Ishikawa (cell line): ENCODE measurements around the gene MCU.

Experiments
- CEBPB ChIP-seq: IDR thresholded peaks from 2 replicates; pipeline ENCODE4 v1.6.1; 2012
- CREB1 ChIP-seq: IDR thresholded peaks from 2 replicates; pipeline ENCODE4 v1.6.1; 2012; ENCODE audit warnings: low read depth
- EGR1 ChIP-seq: IDR thresholded peaks from 2 replicates; pipeline ENCODE4 v1.6.1; 2012
- EP300 ChIP-seq: IDR thresholded peaks from 2 replicates; pipeline ENCODE4 v1.6.1; 2012; ENCODE audit warnings: borderline replicate concordance
- FOXM1 ChIP-seq: IDR thresholded peaks from 2 replicates; pipeline ENCODE4 v1.6.1; 2012; ENCODE audit warnings: low read depth, borderline replicate concordance
- MAX ChIP-seq: IDR thresholded peaks from 2 replicates; pipeline ENCODE4 v1.6.1; 2012
- NFIC ChIP-seq: IDR thresholded peaks from 2 replicates; pipeline ENCODE4 v1.6.1; 2012
- RAD21 ChIP-seq: IDR thresholded peaks from 2 replicates; pipeline ENCODE4 v1.6.1; 2012; ENCODE audit warnings: low read depth
- TAF1 ChIP-seq: IDR thresholded peaks from 2 replicates; pipeline ENCODE4 v1.6.1; 2012; ENCODE audit warnings: low read depth, mild to moderate bottlenecking
- TCF12 ChIP-seq: IDR thresholded peaks from 2 replicates; pipeline ENCODE4 v1.6.1; 2012; ENCODE audit warnings: low read depth
- TEAD4 ChIP-seq: IDR thresholded peaks from 2 replicates; pipeline ENCODE4 v1.6.1; 2012
- USF1 ChIP-seq: IDR thresholded peaks from 2 replicates; pipeline ENCODE4 v1.6.1; 2012
- YY1 ChIP-seq: IDR thresholded peaks from 2 replicates; pipeline ENCODE4 v1.6.1; 2012; ENCODE audit warnings: low read depth
- ZBTB7A ChIP-seq: IDR thresholded peaks from 2 replicates; pipeline ENCODE4 v1.6.1; 2012; ENCODE audit warnings: low read depth
- TF ChIP-seq, protein P1 (sequence below): IDR thresholded peaks from 2 replicates; pipeline ENCODE4 v1.6.1; 2012; ENCODE audit warnings: low read depth, mild to moderate bottlenecking

MCU gene

GRCh38 chr10:72727130-72727529, 35.2 kb downstream of the MCU start:
- no peak for TF ChIP-seq EGR1
- no peak for TF ChIP-seq ZBTB7A
- no peak for TF ChIP-seq NFIC
- TF ChIP-seq RAD21 = no peak
- TF ChIP-seq MAX = no peak
- no peak for TF ChIP-seq USF1
- no peak for TF ChIP-seq TEAD4

DNA sequence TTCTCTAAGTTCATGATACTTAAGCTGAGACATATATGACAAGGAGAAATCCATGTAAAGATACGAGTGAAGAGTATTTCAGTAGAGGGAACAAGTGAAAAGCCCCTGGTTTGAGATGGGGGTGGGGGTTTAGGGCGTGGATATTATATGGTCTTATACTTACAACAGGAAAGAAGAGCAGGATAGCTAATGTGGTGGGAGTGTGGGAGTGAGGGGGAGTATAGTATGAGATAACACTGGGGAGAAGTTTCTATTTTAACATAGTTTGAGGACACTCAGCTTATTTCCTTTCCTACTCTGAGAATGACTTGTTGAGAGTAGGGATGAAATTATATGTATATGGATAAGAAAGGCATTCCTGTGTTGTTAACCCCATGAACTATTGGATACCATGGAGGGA, 36.5 kb downstream of the MCU start:
- no peak for TF ChIP-seq NFIC
- TF ChIP-seq TAF1 = no peak
- no peak for TF ChIP-seq EGR1
- no peak for TF ChIP-seq TCF12
- no peak for TF ChIP-seq FOXM1
- no peak for TF ChIP-seq CEBPB
- TF ChIP-seq MAX = no peak
- TF ChIP-seq YY1 = no peak
- no peak for TF ChIP-seq ZBTB7A
- TF ChIP-seq RAD21 = no peak
- TF ChIP-seq TEAD4 = no peak
- no peak for TF ChIP-seq USF1

- no peak for TF ChIP-seq TCF12
Observed at GRCh38 chr10:72729528-72729927, 37.6 kb downstream of the MCU start.

GRCh38 chr10:72730479-72730878, 38.5 kb downstream of the MCU start:
- no peak for TF ChIP-seq FOXM1

DNA sequence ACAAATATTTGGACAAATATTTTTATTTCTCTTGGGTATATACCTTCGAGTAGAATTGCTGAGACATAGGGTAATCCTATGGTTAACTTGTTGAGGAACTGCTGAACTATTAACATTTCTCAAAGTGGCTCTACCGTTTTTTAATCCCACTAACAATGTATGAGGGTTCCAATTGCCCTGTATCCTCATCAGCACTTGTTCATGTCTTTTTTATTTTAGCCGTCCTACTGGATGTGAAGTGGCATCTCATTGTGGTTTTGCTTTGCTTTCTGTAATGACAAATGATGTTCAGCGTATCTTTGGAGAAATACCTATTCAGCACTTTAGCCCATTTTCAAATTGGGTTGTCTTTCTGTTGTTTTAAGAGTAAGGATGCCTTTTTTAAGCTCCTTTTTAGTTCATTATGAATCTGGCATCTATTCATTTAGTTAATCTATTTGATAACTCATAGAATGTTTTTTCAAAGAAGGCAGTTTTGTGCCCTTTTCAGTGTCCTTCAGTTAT, 40.0 kb downstream of the MCU start:
- TF ChIP-seq CREB1 = no peak
- no peak for TF ChIP-seq FOXM1

DNA sequence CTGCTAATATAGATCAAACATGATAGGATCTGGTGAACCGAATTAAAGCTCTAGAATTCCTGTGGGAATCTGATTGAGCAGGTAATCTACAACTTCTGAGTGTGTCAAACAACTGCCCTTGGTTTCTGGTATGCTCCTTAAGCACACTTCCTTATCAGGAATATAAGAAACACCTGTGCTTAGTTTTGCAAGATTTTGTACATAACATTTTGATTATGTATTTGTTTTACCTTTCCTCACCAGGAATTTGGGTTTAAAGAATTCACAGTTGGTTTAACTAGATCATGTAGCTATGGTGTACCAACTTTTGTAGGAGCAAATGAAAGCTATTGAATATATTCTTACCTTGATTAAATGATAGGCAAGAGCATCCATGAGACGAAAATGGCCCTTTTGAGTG, 40.6 kb downstream of the MCU start:
- TF ChIP-seq TEAD4 (no peak), EP300 (no peak), USF1 (no peak), ZBTB7A (no peak), MAX (no peak), TCF12 (no peak)

- TF ChIP-seq MAX (no peak), EP300 (no peak), CEBPB (no peak), YY1 (no peak), USF1 (no peak), ZBTB7A (no peak)
Observed at GRCh38 chr10:72733989-72734388, 42.0 kb downstream of the MCU start.

- TF ChIP-seq, protein P1, sequence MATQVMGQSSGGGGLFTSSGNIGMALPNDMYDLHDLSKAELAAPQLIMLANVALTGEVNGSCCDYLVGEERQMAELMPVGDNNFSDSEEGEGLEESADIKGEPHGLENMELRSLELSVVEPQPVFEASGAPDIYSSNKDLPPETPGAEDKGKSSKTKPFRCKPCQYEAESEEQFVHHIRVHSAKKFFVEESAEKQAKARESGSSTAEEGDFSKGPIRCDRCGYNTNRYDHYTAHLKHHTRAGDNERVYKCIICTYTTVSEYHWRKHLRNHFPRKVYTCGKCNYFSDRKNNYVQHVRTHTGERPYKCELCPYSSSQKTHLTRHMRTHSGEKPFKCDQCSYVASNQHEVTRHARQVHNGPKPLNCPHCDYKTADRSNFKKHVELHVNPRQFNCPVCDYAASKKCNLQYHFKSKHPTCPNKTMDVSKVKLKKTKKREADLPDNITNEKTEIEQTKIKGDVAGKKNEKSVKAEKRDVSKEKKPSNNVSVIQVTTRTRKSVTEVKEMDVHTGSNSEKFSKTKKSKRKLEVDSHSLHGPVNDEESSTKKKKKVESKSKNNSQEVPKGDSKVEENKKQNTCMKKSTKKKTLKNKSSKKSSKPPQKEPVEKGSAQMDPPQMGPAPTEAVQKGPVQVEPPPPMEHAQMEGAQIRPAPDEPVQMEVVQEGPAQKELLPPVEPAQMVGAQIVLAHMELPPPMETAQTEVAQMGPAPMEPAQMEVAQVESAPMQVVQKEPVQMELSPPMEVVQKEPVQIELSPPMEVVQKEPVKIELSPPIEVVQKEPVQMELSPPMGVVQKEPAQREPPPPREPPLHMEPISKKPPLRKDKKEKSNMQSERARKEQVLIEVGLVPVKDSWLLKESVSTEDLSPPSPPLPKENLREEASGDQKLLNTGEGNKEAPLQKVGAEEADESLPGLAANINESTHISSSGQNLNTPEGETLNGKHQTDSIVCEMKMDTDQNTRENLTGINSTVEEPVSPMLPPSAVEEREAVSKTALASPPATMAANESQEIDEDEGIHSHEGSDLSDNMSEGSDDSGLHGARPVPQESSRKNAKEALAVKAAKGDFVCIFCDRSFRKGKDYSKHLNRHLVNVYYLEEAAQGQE = no peak
- no peak for TF ChIP-seq CEBPB
- no peak for TF ChIP-seq MAX
- TF ChIP-seq EGR1 = no peak
- TF ChIP-seq CREB1 = no peak
- no peak for TF ChIP-seq TAF1
- TF ChIP-seq EP300 = no peak
- no peak for TF ChIP-seq YY1
- no peak for TF ChIP-seq USF1
Observed at GRCh38 chr10:72735288-72735936, 43.5 kb downstream of the MCU start.
